HUES64 (cell line): Measurements from ENCODE around the gene GCDH.

Experiments
- H3K27ac ChIP-seq: 2 replicates; pipeline ENCODE4 v1.7.0; 2013; ENCODE audit warnings: low read depth, low read length, inconsistent platforms
- H3K27me3 ChIP-seq: 2 replicates; pipeline ENCODE4 v1.6.1; 2013; ENCODE audit warnings: mild to moderate bottlenecking, low read length; ENCODE audit not compliant: insufficient read depth
- H3K36me3 ChIP-seq: 2 replicates; pipeline ENCODE4 v1.6.1; 2013; ENCODE audit warnings: mild to moderate bottlenecking, low read length; ENCODE audit not compliant: insufficient read depth
- H3K4me1 ChIP-seq: 2 replicates; pipeline ENCODE4 v1.6.1; 2013; ENCODE audit warnings: mild to moderate bottlenecking, low read length, moderate library complexity; ENCODE audit not compliant: insufficient read depth
- H3K4me3 ChIP-seq: 2 replicates; pipeline ENCODE4 v1.5.1; 2013; ENCODE audit warnings: mild to moderate bottlenecking, low read length, moderate library complexity
- H3K9ac ChIP-seq: 2 replicates; pipeline ENCODE4 v1.6.1; 2013; ENCODE audit warnings: mild to moderate bottlenecking, low read depth, low read length
- H3K9me3 ChIP-seq: 2 replicates; pipeline ENCODE4 v1.6.1; 2013; ENCODE audit warnings: low read depth, low read length; ENCODE audit not compliant: insufficient read depth
- WGBS: fragments of 150-250, 120-280 bp; methylation state at CpG from one replicate; pipeline ENCODE4 v1.1.7; 2013; ENCODE audit warnings: missing lambda C conversion rate; 5-methylcytosine and 5-hydroxymethylcytosine counted together

The GCDH gene

GRCh38 chr19:12873891-12874745 lies 16.8 kb upstream of the GCDH start:
- Histone ChIP-seq H3K4me3 (no peak overlapping the region), H3K9ac (no peak overlapping the region), H3K36me3 (peaks cover 22% of the 10 kb centered on the region; the same call in 1 of the 2 replicates), H3K9me3 (no peaks in the 10 kb centered on the region), H3K4me1 (no peaks in the 10 kb centered on the region), H3K27ac (no peak overlapping the region), H3K27me3 (no peaks in the 10 kb centered on the region)
- 96% methylated on average over 86 of the region's 86 CpGs for WGBS

GRCh38 chr19:12875086-12875485 lies 15.9 kb upstream of the GCDH start:
- peaks cover 20% of the 10 kb centered on the region; the same call in 1 of the 2 replicates for H3K36me3 ChIP-seq

GRCh38 chr19:12880551-12881171 lies 10.3 kb upstream of the GCDH start:
- Histone ChIP-seq H3K36me3 (peaks cover 10% of the 10 kb centered on the region; the same call in 1 of the 2 replicates), H3K27ac (peak overlapping the region; percentile 46; the same call in 1 of the 2 replicates), H3K9ac (peak overlapping the region; percentile 58), H3K4me3 (peak overlapping the region; percentile 75), H3K4me1 (no peaks in the 10 kb centered on the region), H3K9me3 (peaks cover 8% of the 10 kb centered on the region; the same call in 1 of the 2 replicates), H3K27me3 (peaks cover 16% of the 10 kb centered on the region)
- 20% methylated on average over 29 of the region's 29 CpGs for WGBS

More at GRCh38 chr19:12875086-12875485, 15.9 kb upstream of the GCDH start:
- H3K9me3 ChIP-seq: no peaks in the 10 kb centered on the region
- no peak overlapping the region for H3K27ac ChIP-seq
- no peaks in the 10 kb centered on the region for H3K4me1 ChIP-seq
- H3K27me3 ChIP-seq: no peaks in the 10 kb centered on the region
- no peak overlapping the region for H3K4me3 ChIP-seq
- no peak overlapping the region for H3K9ac ChIP-seq
- WGBS: 94% methylated on average over 6 of the region's 6 CpGs

GRCh38 chr19:12881172-12881808 lies 9.7 kb upstream of the GCDH start, which contains the start of gene DNASE2:
TSS of gene DNASE2 (minus strand) at chr19:12881449. CDS start at chr19:12881375, 74 bp downstream.
- peaks cover 10% of the 10 kb centered on the region; the same call in 1 of the 2 replicates for H3K36me3 ChIP-seq
- WGBS: under 1% methylated on average over 38 of the region's 38 CpGs

GRCh38 chr19:12882589-12882988 lies 8.4 kb upstream of the GCDH start:
- Histone ChIP-seq H3K27ac (no peak overlapping the region), H3K4me3 (no peak overlapping the region), H3K9ac (no peak overlapping the region), H3K36me3 (peaks cover 10% of the 10 kb centered on the region; the same call in 1 of the 2 replicates), H3K9me3 (peaks cover 8% of the 10 kb centered on the region; the same call in 1 of the 2 replicates), H3K4me1 (no peaks in the 10 kb centered on the region), H3K27me3 (peaks cover 35% of the 10 kb centered on the region)
- 97% methylated on average over 3 of the region's 3 CpGs for WGBS

More at GRCh38 chr19:12881172-12881808, 9.7 kb upstream of the GCDH start, which contains the start of gene DNASE2:
- Histone ChIP-seq H3K9me3 (peaks cover 8% of the 10 kb centered on the region; the same call in 1 of the 2 replicates), H3K9ac (peak within 1 kb of the TSS; percentile 58), H3K27ac (peak within 1 kb of the TSS; percentile 46; the same call in 1 of the 2 replicates), H3K4me1 (no peaks in the 10 kb centered on the region), H3K27me3 (peaks cover 22% of the 10 kb centered on the region), H3K4me3 (peak within 1 kb of the TSS; percentile 75)

- no peaks in the 10 kb centered on the region for H3K36me3 ChIP-seq
- H3K27me3 ChIP-seq: peaks cover 39% of the 10 kb centered on the region
- no peaks in the 10 kb centered on the region for H3K4me1 ChIP-seq
- no peak overlapping the region for H3K9ac ChIP-seq
- peaks cover 8% of the 10 kb centered on the region; the same call in 1 of the 2 replicates for H3K9me3 ChIP-seq
- 95% methylated on average over 3 of the region's 3 CpGs for WGBS
- H3K4me3 ChIP-seq: no peak overlapping the region
- no peak overlapping the region for H3K27ac ChIP-seq
Observed at GRCh38 chr19:12884202-12884601, 6.8 kb upstream of the GCDH start.

- H3K4me3 ChIP-seq: peak overlapping the region; percentile 69
- H3K9ac ChIP-seq: 0 out of 2 replicates have a peak overlapping the region, but pooled peaks have one; percentile 27
- WGBS: 84% methylated on average over 12 of the region's 12 CpGs
- peaks cover 8% of the 10 kb centered on the region; the same call in 1 of the 2 replicates for H3K9me3 ChIP-seq
- peaks cover 39% of the 10 kb centered on the region for H3K27me3 ChIP-seq
- H3K36me3 ChIP-seq: no peaks in the 10 kb centered on the region
- H3K27ac ChIP-seq: peak overlapping the region; percentile 20; the same call in 1 of the 2 replicates
- no peaks in the 10 kb centered on the region for H3K4me1 ChIP-seq
Observed at GRCh38 chr19:12884627-12884925, 6.4 kb upstream of the GCDH start.

- H3K4me3 ChIP-seq: peak overlapping the region; percentile 69
- no peaks in the 10 kb centered on the region for H3K4me1 ChIP-seq
- H3K27ac ChIP-seq: peak overlapping the region; percentile 45; the same call in 1 of the 2 replicates
- 4% methylated on average over 73 of the region's 73 CpGs for WGBS
- peak overlapping the region; percentile 72 for H3K9ac ChIP-seq
- H3K27me3 ChIP-seq: peaks cover 39% of the 10 kb centered on the region
- H3K36me3 ChIP-seq: no peaks in the 10 kb centered on the region
- peaks cover 8% of the 10 kb centered on the region; the same call in 1 of the 2 replicates for H3K9me3 ChIP-seq
Observed at GRCh38 chr19:12884926-12885748, 5.8 kb upstream of the GCDH start.

GRCh38 chr19:12885749-12886650 lies 5.0 kb upstream of the GCDH start:
- Histone ChIP-seq H3K27ac (no peak overlapping the region), H3K36me3 (no peaks in the 10 kb centered on the region), H3K4me3 (peak overlapping the region; percentile 69), H3K27me3 (peaks cover 36% of the 10 kb centered on the region), H3K4me1 (no peaks in the 10 kb centered on the region), H3K9me3 (peaks cover 8% of the 10 kb centered on the region; the same call in 1 of the 2 replicates), H3K9ac (peak overlapping the region; percentile 72)
- 7% methylated on average over 51 of the region's 53 CpGs for WGBS
